Measurements from ENCODE around the gene ARHGAP26. TPM values are rescaled to one million over a fixed set of nuclear protein-coding genes. Genes with fewer than 3 reads are reported as not detected.

ARHGAP26 gene
- polyA plus RNA-seq, 1 donor (not counting 4 experiments of a cell fraction or from before 2014, with no cell fraction given) = 3.9 TPM

GRCh38 chr5:143162810-143163209, 392.6 kb downstream of the ARHGAP26 start:
- Histone ChIP-seq H3K36me3 (ENCODE audit: control insufficient read depth in 2 of 2, extremely low read depth in 1 of 2, insufficient read depth in 2 of 2, low read length in 2 of 2) (no peaks in the 10 kb centered on the region), H3K4me3 (ENCODE audit: control insufficient read depth in 2 of 3, extremely low read depth in 1 of 3, insufficient read depth in 2 of 3, low read depth in 1 of 3, low read length in 3 of 3) (no peak overlapping the region), H3K4me1 (ENCODE audit: control insufficient read depth, extremely low read depth, insufficient read depth, low read length) (no peaks in the 10 kb centered on the region), H3K9me3 (ENCODE audit: control insufficient read depth, low read depth, low read length) (no peaks in the 10 kb centered on the region), H3K4me2 (ENCODE audit: control insufficient read depth, extremely low read depth, insufficient read depth, low read depth, low read length) (no peak overlapping the region), H3K27ac (ENCODE audit: control insufficient read depth, insufficient read depth, low read length) (no peak overlapping the region), H3K9ac (ENCODE audit: control insufficient read depth, extremely low read depth, insufficient read depth, low read length) (no peak overlapping the region), H3K27me3 (ENCODE audit: control insufficient read depth, extremely low read depth, insufficient read depth, low read length) (no peaks in the 10 kb centered on the region), H3K9me1 (ENCODE audit: control insufficient read depth, extremely low read depth, insufficient read depth, low read length) (no peaks in the 10 kb centered on the region), H3K79me2 (ENCODE audit: control insufficient read depth, insufficient read depth, low read length) (no peaks in the 10 kb centered on the region), H2AFZ (ENCODE audit: control insufficient read depth, low read length) (no peak overlapping the region), H4K20me1 (ENCODE audit: control insufficient read depth, extremely low read depth, insufficient read depth, low read length) (no peaks in the 10 kb centered on the region)
- dilution Hi-C loops (cut with MboI; ENCODE audit: extremely low pct_ligation_motif_present, low sequenced_read_pairs) = no loop called here
- DNase-seq (ENCODE audit: low read depth, low spot score) (no peak), FAIRE-seq (no peak)
- TF ChIP-seq EZH2 (IDR thresholded peaks at IDR 0.05; ENCODE audit: low read length) = no peak
- TF ChIP-seq CTCF (optimal IDR thresholded peaks at IDR 0.05 in 1 of 3, IDR thresholded peaks at IDR 0.05 in 1 of 3, conservative IDR thresholded peaks at IDR 0.05 in 1 of 3; ENCODE audit: extremely low read depth in 1 of 3, insufficient read depth in 2 of 3, low read length in 3 of 3) = no peak

- Histone ChIP-seq H3K4me1 (ENCODE audit: control insufficient read depth, extremely low read depth, insufficient read depth, low read length) (no peaks in the 10 kb centered on the region), H3K36me3 (ENCODE audit: control insufficient read depth in 2 of 2, extremely low read depth in 1 of 2, insufficient read depth in 2 of 2, low read length in 2 of 2) (no peaks in the 10 kb centered on the region), H3K27ac (ENCODE audit: control insufficient read depth, insufficient read depth, low read length) (no peak overlapping the region), H3K4me3 (ENCODE audit: control insufficient read depth in 2 of 3, extremely low read depth in 1 of 3, insufficient read depth in 2 of 3, low read depth in 1 of 3, low read length in 3 of 3) (no peak overlapping the region), H3K4me2 (ENCODE audit: control insufficient read depth, extremely low read depth, insufficient read depth, low read depth, low read length) (no peak overlapping the region), H3K79me2 (ENCODE audit: control insufficient read depth, insufficient read depth, low read length) (no peaks in the 10 kb centered on the region), H3K9ac (ENCODE audit: control insufficient read depth, extremely low read depth, insufficient read depth, low read length) (no peak overlapping the region), H3K9me1 (ENCODE audit: control insufficient read depth, extremely low read depth, insufficient read depth, low read length) (no peaks in the 10 kb centered on the region), H2AFZ (ENCODE audit: control insufficient read depth, low read length) (no peak overlapping the region), H4K20me1 (ENCODE audit: control insufficient read depth, extremely low read depth, insufficient read depth, low read length) (no peaks in the 10 kb centered on the region), H3K9me3 (ENCODE audit: control insufficient read depth, low read depth, low read length) (no peaks in the 10 kb centered on the region), H3K27me3 (ENCODE audit: control insufficient read depth, extremely low read depth, insufficient read depth, low read length) (no peaks in the 10 kb centered on the region)
- dilution Hi-C loops (cut with MboI; ENCODE audit: extremely low pct_ligation_motif_present, low sequenced_read_pairs) = no loop called here
- DNase-seq (ENCODE audit: low read depth, low spot score) (no peak), FAIRE-seq (no peak)
- TF ChIP-seq EZH2 (IDR thresholded peaks at IDR 0.05; ENCODE audit: low read length) (no peak), CTCF (optimal IDR thresholded peaks at IDR 0.05 in 1 of 3, IDR thresholded peaks at IDR 0.05 in 1 of 3, conservative IDR thresholded peaks at IDR 0.05 in 1 of 3; ENCODE audit: extremely low read depth in 1 of 3, insufficient read depth in 2 of 3, low read length in 3 of 3) (no peak)
Observed at GRCh38 chr5:143164557-143164956, 394.4 kb downstream of the ARHGAP26 start.

Data from keratinocyte (primary cell).